Body of pancreas (tissue), 4 donors: ENCODE measurements around the gene RNF25.

ENCODE experiments used
- CTCF ChIP-seq, 7 experiments: fragments of 450-650 bp in 4 of 7; fragments of 200-600 bp in 3 of 7; sonication (generic) in 3 of 7; IDR thresholded peaks; one replicate each; pipeline ENCODE4 v1.5.1; 2016 to 2019; ENCODE audit warnings: antibody characterized with exemption in 7 of 7
- POLR2A ChIP-seq, 3 donors: fragments of 450-650 bp; IDR thresholded peaks; one replicate each; pipeline ENCODE4 v1.6.1; 2016; ENCODE audit warnings: antibody characterized with exemption in 3 of 3, mild to moderate bottlenecking in 2 of 3

- TF ChIP-seq POLR2A (IDR thresholded peaks at IDR 0.05) (no peak), CTCF (IDR thresholded peaks at IDR 0.05) (no peak)
Measured at GRCh38 chr2:218635719-218636118, 36.1 kb downstream of the RNF25 start.
